GM06990 (cell line): ENCODE data around the gene RFXANK.

Experiments
- DNase-seq: peaks from one replicate; pipeline ENCODE4 v3.0.0-alpha.2; 2011; ENCODE audit not compliant: insufficient read length; ENCODE audit errors: extremely low read depth
- H3K27me3 ChIP-seq: replicated peaks from 2 replicates; pipeline ENCODE4 v1.6.0; 2011; ENCODE audit warnings: low read length; ENCODE audit not compliant: control insufficient read depth, insufficient read depth
- H3K36me3 ChIP-seq: 2 replicates; pipeline ENCODE4 v1.5.1; 2011; ENCODE audit warnings: low read length; ENCODE audit not compliant: control insufficient read depth, insufficient read depth
- H3K4me3 ChIP-seq: replicated peaks from 2 replicates; pipeline ENCODE4 v1.5.1; 2011; ENCODE audit warnings: low read depth, mild to moderate bottlenecking, control low read depth, low read length
- CTCF ChIP-seq: IDR thresholded peaks from 2 replicates; pipeline ENCODE4 v1.5.1; 2011; ENCODE audit warnings: low read length, control low read depth, mild to moderate bottlenecking, inconsistent platforms; ENCODE audit not compliant: insufficient read depth, poor library complexity, severe bottlenecking

Gene RFXANK

GRCh38 chr19:19155495-19156219, 36.4 kb upstream of the RFXANK start:
- no peak for TF ChIP-seq CTCF
- H3K27me3 ChIP-seq, result no peaks in the 10 kb centered on the region
- H3K36me3 ChIP-seq, result no peaks in the 10 kb centered on the region; the same call in none of the 2 replicates
- DNase-seq, result peak; percentile 86
- H3K4me3 ChIP-seq, result no peak overlapping the region

GRCh38 chr19:19157808-19158207, 34.2 kb upstream of the RFXANK start:
- TF ChIP-seq CTCF, result no peak
- no peaks in the 10 kb centered on the region; the same call in 1 of the 2 replicates for H3K36me3 ChIP-seq
- no peak for DNase-seq
- H3K4me3 ChIP-seq, result no peak overlapping the region
- no peaks in the 10 kb centered on the region for H3K27me3 ChIP-seq

- Histone ChIP-seq H3K4me3 (no peak overlapping the region), H3K27me3 (no peaks in the 10 kb centered on the region), H3K36me3 (no peaks in the 10 kb centered on the region)
- no peak for DNase-seq
- TF ChIP-seq CTCF, result no peak
These were observed 32.5 kb upstream of the RFXANK start for GRCh38 chr19:19159534-19159933.

DNA sequence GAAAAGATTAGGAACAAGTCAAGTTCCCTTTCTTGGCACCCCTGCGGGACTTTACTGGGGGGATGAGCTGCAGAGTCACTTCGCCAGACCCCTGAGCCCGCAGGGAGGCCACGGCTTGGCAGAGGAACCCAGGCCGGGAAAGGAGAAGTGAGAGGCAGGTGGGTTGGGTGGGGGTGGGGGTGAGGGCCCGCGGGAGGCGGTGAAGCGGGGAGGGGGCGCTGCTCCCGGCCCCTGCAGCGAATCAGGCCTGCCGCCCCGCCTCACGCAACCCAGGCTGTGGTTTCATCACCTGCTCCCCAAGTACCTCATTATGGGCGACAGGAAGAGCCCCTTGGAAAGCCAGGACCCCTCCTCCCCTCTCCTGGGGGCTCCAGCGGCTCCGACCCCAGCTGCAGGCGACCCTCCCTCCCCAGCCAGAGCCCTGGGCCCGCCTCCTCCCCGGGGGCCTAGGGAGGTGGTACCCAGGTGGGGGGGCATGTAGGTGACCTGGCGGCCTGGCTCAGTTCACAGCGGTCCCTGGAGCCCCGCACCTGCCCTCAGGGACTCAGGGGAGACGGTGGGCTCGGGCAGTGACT, 31.5 kb upstream of the RFXANK start:
- DNase-seq, result peak; percentile 90

GRCh38 chr19:19162495-19162894, 29.6 kb upstream of the RFXANK start:
- no peak overlapping the region for H3K4me3 ChIP-seq
- no peaks in the 10 kb centered on the region for H3K36me3 ChIP-seq

More for the DNA sequence above, 31.5 kb upstream of the RFXANK start:
- Histone ChIP-seq H3K4me3 (peak overlapping the region; percentile 33; the same call in 1 of the 2 replicates), H3K27me3 (no peaks in the 10 kb centered on the region), H3K36me3 (no peaks in the 10 kb centered on the region)
- TF ChIP-seq CTCF, result no peak

More at GRCh38 chr19:19162495-19162894, 29.6 kb upstream of the RFXANK start:
- H3K27me3 ChIP-seq, result no peaks in the 10 kb centered on the region
- no peak for DNase-seq
- TF ChIP-seq CTCF, result no peak
